ENCODE results near the gene NADSYN1.
"Not testable (repeated sequence)": the region's sequence is repeated elsewhere in the genome, so short reads cannot be mapped to it uniquely, and the experiment has no call there.

The NADSYN1 gene

DNA sequence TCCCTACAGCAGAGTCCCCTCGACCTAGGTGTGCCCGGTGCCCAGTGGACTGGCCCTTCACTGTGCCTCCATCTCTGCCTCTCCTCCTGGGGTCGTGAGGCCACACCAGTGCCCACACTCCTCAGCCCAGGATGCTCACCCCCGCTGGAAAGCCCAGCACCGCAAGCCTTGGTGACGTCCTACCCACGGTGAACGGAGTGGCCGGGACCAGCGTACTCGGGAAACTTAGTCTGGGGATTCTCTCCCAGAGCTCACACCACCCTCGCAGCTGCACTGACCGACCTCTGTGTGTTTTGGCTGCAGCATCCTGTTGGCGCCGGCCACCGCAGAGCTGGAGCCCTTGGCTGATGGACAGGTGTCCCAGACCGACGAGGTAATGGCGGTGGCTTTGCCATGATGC, 38.5 kb downstream of the NADSYN1 start:
- DNase-seq (ENCODE audit: low spot score) = no peak

DNA sequence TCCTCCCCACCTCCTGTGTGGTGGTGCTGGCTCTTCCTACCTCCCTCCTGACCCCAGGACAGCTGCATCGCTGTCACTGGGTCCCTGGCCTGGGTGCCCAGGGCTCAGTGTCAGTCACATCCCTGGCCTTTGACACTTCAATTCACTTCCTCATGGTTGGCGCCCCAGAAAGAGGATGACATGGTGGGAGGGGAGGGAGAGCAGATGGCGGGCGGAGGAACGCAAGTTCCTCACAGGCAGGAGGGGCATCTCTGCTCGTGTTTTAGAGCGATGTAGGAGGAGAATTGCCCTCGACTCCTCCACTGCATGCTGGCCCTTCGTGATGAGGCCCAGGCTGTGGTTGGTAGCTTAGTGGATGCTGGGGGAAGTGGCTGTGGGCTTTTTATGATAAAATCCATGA, 38.9 kb downstream of the NADSYN1 start:
- no peak for DNase-seq (ENCODE audit: low spot score)

DNA sequence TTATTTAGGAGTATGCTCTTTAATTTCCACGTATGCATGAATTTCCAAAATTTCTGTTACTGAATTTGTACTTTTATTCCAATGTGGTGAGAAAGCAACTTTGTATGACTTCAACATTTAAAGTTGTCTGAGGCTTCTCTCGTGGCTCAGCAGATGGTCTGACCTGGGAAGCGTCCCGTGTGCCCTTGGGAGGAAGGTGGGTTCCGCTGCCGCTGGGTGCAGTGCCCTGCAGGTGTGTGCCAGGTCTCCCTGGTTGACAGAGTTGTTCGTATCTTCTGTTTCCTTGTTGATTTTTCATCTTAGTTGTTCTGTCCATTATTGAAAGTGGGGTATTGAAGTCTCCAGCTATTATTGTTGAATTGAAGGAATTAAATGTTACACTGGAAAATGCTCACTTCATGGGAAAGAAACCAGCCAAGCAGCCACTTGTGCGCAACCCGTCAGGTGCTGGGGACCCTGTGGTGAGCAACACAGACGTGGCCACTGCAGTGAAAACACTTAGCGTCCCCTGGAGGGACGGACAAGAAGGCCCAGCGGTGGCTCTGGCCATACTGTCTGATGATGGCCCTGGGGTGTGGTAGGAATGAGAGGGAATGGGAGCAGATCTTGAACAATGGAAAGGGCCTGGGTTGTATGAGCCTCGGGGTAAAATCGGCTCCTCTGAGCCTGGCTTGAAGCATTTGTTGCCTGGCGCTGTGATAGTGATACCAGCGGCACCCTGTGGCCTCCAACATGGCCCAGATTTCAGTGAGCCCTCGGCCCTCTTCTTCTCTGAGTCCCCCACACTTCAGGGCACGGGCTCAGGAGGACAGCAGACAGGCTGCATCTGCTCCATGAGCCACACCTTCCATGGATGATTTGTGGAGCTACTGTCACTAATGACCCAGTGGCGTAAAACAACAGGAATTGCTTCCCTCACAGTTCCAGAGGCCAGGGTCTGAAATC, 42.6 kb downstream of the NADSYN1 start:
- DNase-seq (ENCODE audit: low spot score) = no peak

DNA sequence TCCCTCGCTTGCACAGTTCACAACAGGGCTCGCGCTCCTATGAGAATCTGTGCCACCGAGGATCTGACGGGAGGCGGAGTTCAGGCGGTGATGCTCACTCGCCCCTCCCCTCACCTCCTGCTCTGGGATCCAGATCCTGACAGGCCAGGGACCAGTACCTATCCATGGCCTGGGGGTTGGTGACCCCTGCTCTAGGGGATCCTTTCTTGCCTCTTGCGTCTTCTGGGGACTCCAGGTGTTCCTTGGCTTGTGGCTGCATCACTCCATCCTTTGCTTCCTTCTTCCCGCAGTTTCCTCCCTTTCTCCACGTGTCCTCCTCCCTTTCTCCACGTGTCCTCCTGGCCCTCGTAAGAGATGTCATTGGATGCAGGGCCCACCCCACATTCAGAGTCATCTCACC, 43.4 kb downstream of the NADSYN1 start:
- DNase-seq (ENCODE audit: low spot score) = no peak

DNA sequence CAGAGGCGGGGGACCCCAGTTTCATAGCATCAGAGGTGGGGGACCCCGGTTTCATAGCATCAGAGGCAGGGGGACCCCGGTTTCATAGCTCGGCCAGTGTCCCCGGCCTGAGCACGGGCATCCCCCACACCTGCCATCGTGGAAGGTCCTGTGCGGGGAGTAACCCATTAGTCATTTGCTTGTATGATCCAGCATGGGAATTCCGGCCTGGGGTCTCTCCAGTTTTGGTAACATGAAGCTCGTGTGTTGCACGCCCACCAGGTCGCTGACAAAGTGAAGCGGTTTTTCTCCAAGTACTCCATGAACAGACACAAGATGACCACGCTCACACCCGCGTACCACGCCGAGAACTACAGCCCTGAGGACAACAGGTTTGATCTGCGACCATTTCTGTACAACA, 45.1 kb downstream of the NADSYN1 start:
- no peak for DNase-seq (ENCODE audit: low spot score)

DNA sequence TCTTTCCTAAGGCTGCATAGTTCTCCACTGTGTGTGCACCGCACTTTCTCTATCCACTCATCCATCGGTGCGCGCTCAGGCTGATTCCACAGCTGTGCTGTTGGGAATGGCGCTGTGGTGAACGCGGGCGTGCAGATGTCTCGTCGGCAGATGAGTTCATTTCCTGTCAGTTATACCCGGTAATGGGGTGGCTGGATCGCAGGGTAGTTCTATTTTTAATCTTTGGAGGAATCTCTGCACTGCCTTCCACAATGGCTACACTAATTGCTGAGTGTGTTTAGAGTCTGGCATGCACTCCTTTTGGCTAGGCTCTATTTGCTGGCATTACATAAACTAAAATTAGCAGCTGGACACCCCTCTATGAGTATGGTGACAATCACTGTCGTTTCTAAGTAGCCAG, 46.1 kb downstream of the NADSYN1 start:
- no peak for DNase-seq (ENCODE audit: low spot score)

DNA sequence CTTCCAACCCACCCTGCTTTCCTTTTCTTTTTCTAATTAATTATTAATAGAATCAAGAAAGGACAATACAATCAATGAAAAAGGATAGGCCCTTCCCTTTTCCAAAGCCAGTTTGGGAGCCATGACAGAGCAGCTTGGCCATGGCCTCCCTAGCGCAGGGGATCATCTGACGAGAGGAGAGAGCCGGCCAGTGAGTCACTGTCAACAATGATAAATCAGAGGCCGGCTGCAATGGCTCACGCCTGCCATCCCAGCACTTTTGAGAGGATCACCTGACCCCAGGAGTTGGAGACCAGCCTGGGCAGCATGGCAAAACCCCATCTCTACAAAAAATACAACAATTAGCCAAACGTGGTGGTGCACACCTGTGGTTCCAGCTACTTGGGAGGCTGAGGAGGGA, 46.5 kb downstream of the NADSYN1 start:
- no peak for DNase-seq (ENCODE audit: low spot score)

DNA sequence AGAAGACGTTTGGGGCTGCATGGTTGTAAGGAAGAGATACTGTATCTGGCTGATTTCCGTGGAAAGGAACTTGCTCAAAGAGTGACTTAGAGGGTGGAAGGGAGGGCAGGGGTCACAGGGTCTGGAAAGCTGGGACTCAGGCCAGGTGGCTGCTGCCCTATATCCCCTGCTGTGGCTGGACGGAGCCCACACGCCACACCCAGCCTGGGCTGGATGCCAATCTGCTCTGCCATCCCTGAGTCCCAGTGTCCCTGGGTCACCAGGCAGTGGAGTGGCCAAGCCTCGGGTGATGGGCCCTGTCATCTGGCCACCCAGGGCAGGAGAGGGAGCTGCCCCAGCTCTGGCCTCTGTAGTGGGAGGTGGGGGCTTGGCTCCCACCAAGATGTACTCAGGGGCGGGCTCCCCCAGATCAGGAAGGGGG, 47.6 kb downstream of the NADSYN1 start:
- DNase-seq (ENCODE audit: low spot score) = no peak

DNA sequence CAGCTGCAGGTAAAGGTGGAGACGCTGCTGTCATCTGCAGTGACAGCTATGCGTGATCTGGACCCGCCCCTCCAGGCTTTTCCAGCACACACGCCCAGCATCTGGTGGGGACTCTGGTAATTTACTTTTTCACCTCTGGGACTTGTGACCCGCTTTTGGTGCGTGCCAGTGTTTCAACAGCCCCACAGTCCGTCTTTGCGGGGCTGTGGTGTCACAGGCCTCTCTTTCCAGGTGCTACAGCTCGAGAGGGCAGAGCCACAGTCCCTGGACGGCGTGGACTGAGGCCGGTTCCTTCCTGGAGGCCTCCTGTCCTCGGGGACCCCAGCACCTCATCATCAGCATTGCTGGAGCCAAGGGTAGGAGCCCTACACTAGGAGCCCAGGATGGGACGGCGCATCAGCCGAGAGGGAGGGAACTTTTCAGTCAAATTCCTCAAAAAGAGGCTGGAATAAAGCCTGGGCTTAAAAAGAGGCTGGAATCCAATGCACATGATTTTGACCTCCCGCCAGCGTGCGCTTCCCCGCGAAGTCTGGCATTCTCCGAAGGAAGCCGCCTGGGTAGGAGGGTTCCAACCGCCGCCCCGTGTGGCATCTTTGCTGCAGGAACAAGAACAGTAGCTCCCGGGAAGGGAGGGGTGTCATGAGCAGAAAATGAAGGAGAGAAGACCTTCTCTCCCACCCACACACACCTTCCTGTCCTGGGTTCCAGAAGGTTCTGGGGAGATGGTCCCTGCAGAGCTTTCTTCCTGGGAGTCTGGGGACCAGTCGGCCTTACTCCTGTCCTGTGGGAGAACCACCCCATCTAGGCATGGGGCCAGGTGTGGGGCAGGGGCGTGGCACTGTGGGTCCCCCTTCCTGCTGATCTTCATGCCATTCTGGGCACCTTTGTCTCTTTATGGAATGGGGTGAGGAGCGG, 48.3 kb downstream of the NADSYN1 start:
- no peak for DNase-seq (ENCODE audit: low spot score)

DNA sequence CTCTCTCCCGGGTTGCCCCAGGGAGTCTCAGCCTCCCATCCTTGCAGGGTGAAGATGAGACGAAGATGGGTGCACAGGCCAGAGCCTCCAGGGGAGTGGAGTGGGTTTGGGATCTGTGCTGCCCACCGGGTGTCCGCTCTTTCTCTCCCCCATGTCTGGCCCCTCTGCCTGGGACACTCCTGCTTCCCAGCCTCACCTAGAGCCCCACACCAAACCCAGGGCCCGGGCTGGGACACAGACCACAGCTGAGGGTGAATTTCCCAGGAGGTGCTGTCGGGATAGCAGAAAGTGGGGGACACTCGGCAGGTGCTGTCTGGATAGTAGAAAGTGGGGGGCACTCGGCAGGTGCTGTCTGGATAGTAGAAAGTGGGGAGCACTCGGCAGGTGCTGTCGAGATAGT, 49.0 kb downstream of the NADSYN1 start:
- DNase-seq (ENCODE audit: low spot score) = no peak

DNA sequence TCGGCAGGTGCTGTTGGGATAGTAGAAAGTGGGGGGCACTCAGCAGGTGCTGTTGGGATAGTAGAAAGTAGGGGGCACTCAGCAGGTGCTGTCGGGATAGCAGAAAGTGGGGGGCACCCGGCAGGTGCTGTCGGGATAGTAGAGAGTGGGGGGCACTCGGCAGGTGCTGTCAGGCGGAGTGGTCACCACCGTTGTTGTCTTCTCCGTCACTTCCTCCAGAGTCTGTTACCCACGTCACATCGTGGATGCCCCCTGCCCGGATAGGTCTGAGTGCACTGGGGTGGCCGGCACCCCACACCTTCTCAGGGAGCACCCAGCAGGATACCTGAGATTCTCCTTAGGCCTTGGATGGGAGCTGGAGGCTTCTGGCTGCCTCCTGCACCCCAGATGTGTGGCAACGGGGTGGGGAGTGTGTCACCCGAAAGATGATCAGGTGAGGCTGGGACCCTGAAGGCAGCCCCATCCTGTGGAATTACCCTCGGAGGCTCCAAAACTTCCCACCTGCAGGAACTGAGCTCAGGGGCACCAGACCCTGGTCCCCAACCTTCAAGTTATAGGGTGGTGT, 50.0 kb downstream of the NADSYN1 start:
- no peak for DNase-seq (ENCODE audit: low spot score)

DNA sequence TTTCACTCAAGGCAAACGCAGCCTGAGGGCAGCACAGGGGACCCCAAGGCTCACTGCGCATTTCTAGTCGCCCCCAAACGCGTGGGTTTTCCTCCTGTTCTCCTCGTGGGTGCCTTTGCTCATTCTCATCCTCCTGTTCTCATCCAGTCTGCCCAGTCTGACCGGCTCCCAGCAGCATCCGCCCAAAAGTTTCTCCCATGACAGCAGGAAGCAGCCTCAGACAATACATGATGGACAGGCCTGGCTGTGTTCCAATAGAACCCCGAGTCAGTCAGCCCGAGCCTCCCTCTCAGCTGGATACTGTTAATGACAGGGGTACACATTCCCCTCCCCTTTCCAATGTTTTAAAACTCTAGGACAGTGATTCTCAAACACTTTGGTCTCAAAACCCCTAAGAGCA, 51.5 kb downstream of the NADSYN1 start:
- no peak for DNase-seq (ENCODE audit: low spot score)

DNA sequence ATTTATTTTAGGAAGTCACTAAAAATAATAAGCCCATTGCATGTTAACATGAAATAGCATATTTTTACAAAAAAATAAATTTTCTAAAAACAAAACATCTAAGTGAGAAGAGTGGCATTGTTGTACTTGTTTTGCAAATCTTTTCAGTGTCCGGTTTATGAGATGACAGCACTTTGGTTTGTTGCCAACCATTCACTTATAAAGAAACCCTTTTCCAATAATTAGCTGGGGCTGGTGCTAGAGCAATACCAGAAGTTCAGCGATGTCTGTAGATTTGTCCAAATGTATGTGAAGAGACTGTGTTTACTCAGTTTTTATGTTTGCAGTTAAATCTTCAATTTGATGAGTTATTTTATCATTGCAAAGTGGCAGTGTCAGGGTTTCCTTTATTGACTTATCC, 52.0 kb downstream of the NADSYN1 start:
- DNase-seq (ENCODE audit: low spot score) = no peak

DNA sequence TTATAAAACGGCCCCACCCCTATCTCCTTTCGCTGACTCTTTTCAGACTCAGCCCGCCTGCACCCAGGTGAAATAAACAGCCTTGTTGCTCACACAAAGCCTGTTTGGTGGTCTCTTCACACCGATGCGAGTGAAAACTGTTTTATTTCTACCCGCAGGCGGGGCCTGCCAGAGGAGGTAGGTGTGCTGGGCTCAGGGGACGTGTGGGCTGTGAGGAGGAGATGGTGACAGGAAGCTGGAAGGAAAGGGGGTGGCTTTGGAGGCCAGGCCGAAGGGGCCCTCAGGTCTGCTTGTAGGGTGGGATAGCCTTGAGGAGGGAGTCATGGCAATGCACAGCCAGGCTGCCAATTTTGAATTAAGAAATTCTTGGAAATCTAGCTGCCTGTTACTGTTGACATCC, 52.8 kb downstream of the NADSYN1 start:
- DNase-seq (ENCODE audit: low spot score) = no peak

DNA sequence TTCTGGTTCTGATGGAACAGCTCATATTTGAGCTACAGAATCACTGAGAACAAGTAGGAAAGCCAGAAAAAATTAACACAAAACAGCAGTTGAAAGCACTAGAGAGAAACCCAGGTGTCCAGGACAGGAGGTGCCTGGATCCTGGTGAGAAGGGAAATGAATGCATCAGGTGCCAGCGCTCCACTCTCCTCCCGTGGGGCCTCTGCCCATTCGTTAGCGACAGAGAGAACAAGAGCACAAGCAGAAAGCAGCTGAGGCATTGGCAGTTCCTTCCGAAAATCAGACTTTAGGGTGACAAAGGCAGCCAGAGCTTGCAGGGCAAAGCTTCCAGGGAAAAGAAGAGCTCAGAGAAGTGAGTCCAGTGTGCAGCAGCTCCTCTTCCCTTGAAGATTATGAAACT, 54.1 kb downstream of the NADSYN1 start:
- DNase-seq (ENCODE audit: low spot score) = no peak

DNA sequence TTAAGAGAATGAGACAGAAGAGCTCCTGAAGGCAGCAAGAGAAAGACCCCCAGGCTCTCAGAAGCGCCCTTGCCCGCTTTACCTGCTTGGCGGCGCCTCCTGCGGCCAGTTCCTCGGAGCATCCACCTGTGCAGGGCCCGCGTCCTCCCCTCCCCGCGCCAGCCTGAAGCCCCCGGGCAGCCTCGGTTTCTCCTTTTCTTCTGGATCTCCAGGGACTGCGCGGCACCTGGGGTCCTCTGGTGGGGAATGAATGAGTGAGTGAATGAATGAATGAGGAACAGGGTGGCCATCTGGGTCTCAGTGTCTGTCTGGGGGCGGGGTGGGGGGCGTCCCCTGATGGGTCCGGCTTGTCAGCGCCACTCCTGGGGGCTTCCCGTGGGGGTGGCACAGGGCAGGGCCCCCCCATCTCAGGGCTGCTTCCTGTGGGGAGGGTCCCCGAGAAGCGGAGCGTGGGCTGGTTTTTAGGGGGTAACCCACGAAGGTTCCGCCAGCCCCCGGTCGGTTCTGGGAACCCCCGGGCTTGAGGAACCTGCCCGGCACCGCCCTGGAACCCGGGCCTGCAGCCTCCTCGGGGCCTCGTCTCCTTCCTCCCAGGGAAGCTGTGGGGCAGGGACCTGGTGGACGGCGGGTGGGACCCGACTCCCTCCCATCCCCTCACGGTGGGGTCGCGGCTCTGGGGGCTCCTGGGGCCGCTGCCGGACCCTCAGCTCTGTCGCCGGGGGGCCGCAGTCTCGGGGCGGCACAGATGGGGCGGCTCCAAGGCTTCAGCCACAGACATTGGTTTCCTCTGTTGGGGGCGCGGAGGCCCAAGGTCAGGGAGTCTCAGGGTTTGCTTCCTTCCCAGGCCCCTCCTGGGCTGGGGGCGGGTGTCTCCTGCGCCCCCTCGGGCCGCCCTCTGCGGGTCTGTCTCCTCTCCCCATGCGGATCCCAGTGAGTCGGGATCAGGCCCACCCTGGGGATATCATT, 65.8 kb downstream of the NADSYN1 start:
- DNase-seq (ENCODE audit: low spot score) = no peak

DNA sequence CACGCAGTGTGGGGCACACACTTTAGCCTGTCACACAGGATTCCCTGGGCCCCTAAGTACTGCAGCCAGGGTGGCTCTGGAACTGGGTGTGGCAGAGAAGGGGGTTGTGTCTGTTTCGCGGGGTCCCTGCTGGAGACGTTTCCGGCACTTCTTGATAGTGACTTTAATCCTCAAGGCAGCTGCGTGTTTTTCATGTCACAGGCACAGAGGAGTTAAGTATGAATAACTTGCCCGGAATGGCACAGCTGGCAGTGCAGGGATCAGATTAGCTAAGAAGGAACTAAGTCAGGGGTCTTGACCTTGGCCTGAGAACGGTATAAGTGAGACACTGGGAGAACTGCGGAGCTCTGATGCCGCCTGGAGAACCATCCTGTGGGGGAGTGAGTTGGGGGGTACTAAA, 66.5 kb downstream of the NADSYN1 start:
- no peak for DNase-seq (ENCODE audit: low spot score)

DNA sequence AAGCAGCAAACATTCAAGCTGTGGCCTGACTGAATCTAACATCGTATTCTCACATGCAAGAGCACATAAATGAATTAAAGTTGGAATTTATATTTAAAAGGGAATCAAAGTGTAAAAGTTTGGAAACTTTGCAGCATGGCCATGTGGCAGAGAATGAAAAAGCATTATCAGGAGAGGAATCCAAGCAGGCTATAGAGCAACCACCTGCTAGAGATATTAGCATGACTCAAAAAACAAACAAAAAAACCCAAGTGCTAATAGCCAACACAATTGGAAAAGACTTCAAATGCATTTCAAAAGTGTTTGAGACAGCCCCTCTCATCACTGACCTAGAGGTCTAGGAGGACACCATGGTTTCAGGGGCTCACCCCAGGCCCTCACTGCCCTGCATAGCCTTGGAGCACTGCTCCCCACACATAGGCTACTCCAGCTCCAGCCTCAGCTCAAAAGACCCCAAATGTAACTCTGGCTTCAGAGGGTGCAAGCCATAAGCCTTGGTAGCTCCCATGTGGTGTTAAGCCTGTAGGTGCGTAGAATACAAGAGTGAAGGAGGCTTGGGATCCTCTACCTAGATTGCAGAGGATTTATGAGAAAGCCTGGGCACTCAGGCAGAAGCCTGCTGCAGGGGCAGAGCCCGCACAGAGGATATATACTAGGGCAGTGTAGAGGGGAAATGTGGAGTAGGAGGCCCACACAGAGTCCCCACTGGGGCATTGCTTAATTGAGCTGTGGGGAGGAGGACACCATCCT, 72.4 kb downstream of the NADSYN1 start:
- DNase-seq (ENCODE audit: low spot score) = no peak

DNA sequence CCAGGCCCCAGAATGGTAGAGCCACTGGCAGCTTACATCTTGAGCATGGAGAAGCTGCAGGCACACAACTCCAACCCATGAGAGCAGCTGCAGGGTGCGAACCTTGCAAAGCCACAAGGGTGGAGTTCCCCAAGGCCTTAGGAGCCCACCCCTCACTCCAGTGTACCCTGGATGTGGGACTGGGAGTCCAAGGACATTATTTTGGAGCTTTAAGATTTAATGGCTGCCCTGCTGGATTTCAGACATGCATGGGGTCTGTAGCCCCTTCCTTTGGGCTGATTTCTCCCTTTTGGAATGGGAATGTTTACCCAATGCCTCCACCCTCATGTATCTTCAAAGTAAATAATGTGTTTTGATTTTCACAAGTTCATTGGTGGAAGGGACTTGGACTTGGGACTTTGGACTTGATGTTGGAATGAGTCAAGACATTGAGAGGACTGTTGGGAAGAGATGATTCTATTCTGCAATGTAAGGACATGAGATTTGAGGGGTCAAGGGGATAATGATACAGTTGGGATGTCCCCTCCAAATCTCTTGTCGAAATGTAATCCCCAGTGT, 73.0 kb downstream of the NADSYN1 start:
- no peak for DNase-seq (ENCODE audit: low spot score)

DNA sequence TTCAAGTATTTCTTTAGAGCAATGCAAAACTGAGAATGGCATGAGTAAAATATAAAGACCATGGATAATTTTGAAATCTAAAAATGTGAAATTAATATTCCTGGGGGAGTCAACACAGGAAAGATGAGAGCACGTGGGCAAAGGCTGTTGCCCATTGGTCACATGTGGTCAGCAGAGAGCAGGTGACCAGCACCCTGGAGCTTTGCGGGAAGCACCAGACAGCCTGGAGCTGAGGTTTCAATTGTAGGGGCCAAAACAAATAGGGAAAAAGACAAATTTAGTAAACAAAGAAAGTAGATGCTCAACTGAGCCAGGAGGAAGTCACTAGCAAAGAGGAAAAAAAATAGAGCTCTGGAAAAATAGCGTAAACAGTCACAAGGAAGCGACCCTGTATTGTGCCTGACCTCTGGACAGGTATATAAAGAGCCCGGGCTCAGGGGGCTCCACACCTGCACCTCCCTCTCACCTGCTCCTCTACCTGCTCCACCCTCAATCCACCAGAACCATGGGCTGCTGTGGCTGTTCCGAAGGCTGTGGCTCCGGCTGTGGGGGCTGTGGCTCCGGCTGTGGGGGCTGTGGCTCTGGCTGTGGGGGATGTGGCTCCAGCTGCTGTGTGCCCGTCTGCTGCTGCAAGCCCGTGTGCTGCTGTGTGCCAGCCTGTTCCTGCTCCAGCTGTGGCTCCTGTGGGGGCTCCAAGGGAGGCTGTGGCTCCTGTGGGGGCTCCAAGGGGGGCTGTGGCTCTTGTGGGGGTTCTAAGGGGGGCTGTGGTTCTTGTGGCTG, 74.0 kb downstream of the NADSYN1 start, which contains the start of gene KRTAP5-7:
KRTAP5-7 (plus strand) TSS at position 472 of the 780 bp plus-strand sequence; CDS start at position 506, 34 bp downstream.
- not testable (repeated sequence) for DNase-seq (ENCODE audit: low spot score)
